Esophagus muscularis mucosa (tissue), 4 donors: ENCODE data around the gene RASAL2. TPM values are rescaled to one million over a fixed set of nuclear protein-coding genes. Genes with fewer than 3 reads are reported as not detected.
"Not testable (repeated sequence)": the region's sequence is repeated elsewhere in the genome, so short reads cannot be mapped to it uniquely, and the experiment has no call there.

Source experiments
- DNase-seq: peaks from one replicate; pipeline ENCODE4 v3.0.0-alpha.2; 2017; ENCODE audit errors: extremely low spot score
- H3K27ac ChIP-seq, 4 donors: fragments of 200-600 bp; sonication (generic); replicated peaks in 1 of 4; 1 replicate in 3 of 4; 2 replicates in 1 of 4; pipeline ENCODE4 v1.5.1; 2016 to 2019; ENCODE audit warnings: mild to moderate bottlenecking in 1 of 4
- H3K27me3 ChIP-seq, 4 donors: fragments of 200-600 bp; sonication (generic); one replicate each; pipeline versions ENCODE4 v1.5.1 to v1.6.0; 2016 to 2019
- H3K36me3 ChIP-seq, 4 donors: fragments of 200-600 bp; sonication (generic); one replicate each; pipeline ENCODE4 v1.5.1; 2016 to 2019
- H3K4me1 ChIP-seq, 4 donors: fragments of 200-600 bp; sonication (generic); one replicate each; pipeline ENCODE4 v1.5.1; 2016 to 2019
- H3K4me3 ChIP-seq, 4 donors: fragments of 200-600 bp; sonication (generic); 1 replicate in 2 of 4; 2 replicates in 2 of 4; pipeline ENCODE4 v1.5.1; 2016 to 2019; ENCODE audit warnings: mild to moderate bottlenecking in 4 of 4, moderate library complexity in 1 of 4
- H3K9me3 ChIP-seq, 4 donors: fragments of 200-600 bp; sonication (generic); 1 replicate in 3 of 4; 2 replicates in 1 of 4; pipeline ENCODE4 v1.5.1; 2016 to 2019
- EP300 ChIP-seq: sonication (generic); formaldehyde crosslinking; IDR thresholded peaks from one replicate; pipeline ENCODE4 v1.6.1; 2017; ENCODE audit warnings: antibody characterized with exemption
- POLR2A ChIP-seq: fragments of 450-650 bp; IDR thresholded peaks from one replicate; pipeline ENCODE4 v1.6.1; 2017; ENCODE audit warnings: antibody characterized with exemption, moderate library complexity, mild to moderate bottlenecking, low read depth
- POLR2AphosphoS5 ChIP-seq, 2 donors: sonication (generic); formaldehyde crosslinking; IDR thresholded peaks; one replicate each; pipeline ENCODE4 v1.6.1; 2017; ENCODE audit warnings: antibody characterized with exemption in 2 of 2
- WGBS: methylation state at CpG from one replicate; pipeline ENCODE4 v1.1.5; 2018; 5-methylcytosine and 5-hydroxymethylcytosine counted together
- intact Hi-C: fragments of 100-400 bp; cut with DNase I; formaldehyde crosslinking; loops from one replicate; pipeline ENCODE4 v1.15.1; 2023
- total RNA-seq, 4 donors: library from RNA; depleted of rRNA; stranded (reverse); fragments of >200 nt; gene quantifications; one replicate each; pipeline versions ENCODE4 v1.1.0 to v1.2.1, GENCODE V29; 2016
- TF ChIP-seq, protein P1 (sequence below), 3 experiments: fragments of 200-600 bp in 2 of 3; fragments of 450-650 bp in 1 of 3; sonication (generic) in 2 of 3; IDR thresholded peaks; one replicate each; pipeline ENCODE4 v1.5.1; 2017 to 2019; ENCODE audit warnings: antibody characterized with exemption in 3 of 3, mild to moderate bottlenecking in 2 of 3, moderate library complexity in 1 of 3

The RASAL2 gene
- total RNA-seq, 4 donors from 2014 or later, result 11.6 to 30.0 (median 22.3) TPM

- H3K36me3 ChIP-seq, result no peaks in the 10 kb centered on the region
These were observed 102.7 kb downstream of the RASAL2 start for GRCh38 chr1:178196631-178197030.

DNA sequence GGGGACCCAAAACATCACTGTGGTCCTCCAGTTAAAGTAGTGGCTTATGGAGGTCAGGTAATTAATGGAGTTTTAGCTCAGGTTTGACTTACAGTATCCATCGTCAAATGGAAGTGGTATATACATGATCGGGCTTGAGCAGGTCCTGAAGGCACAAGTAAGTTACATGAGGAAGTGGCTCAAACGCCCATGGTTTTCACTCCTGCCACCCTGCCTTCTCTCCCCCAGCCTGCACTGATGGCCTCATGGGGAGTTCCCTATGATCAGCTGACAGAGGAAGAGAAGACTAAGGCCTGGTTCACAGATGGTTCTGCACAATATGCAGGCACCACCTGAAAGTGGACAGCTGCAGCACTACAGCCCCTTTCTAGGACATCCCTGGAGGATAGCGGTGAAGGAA, 108.2 kb downstream of the RASAL2 start:
- H3K4me3 ChIP-seq, H3K36me3 ChIP-seq, H3K4me1 ChIP-seq, H3K9me3 ChIP-seq, H3K27ac ChIP-seq, DNase-seq, intact Hi-C loops, H3K27me3 ChIP-seq: not testable (repeated sequence)
- WGBS, result 92% methylated on average over 4 of the region's 4 CpGs

More at GRCh38 chr1:178196631-178197030, 102.7 kb downstream of the RASAL2 start:
- WGBS, result 92% methylated on average over 1 of the region's 1 CpG
- Histone ChIP-seq H3K27ac (no peak overlapping the region), H3K9me3 (peaks cover 0 to 4% (median 2%) of the 10 kb centered on the region in 4 donors), H3K4me3 (no peak overlapping the region), H3K27me3 (no peaks in the 10 kb centered on the region), H3K4me1 (peaks cover 0 to 7% (median 6%) of the 10 kb centered on the region in 4 donors)
- no peak for DNase-seq
- TF ChIP-seq EP300 (no peak), POLR2A (no peak)
- intact Hi-C loops, result no loop called here

DNA sequence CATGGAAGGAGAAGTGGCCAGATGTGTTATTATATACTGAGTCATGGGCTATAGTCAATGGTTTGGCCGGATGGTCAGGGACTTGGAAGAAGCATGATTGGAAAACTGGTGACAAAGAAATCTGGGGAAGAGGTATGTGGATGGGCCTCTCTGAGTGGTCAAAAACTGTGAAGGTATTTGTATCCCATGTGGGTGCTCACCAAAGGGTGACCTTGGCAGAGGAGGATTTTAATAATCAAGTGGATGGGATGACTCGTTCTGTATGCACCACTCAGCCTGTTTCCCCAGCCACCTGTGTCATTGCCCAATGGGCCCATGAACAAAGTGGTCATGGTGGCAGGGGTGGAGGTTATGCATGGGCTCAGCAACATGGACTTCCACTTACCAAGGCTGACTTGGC, 108.6 kb downstream of the RASAL2 start:
- WGBS, result 90% methylated on average over 2 of the region's 2 CpGs
- H3K27me3 ChIP-seq, H3K4me1 ChIP-seq, intact Hi-C loops, H3K36me3 ChIP-seq, H3K4me3 ChIP-seq, H3K27ac ChIP-seq, H3K9me3 ChIP-seq, DNase-seq: not testable (repeated sequence)

- not testable (repeated sequence) for H3K27ac ChIP-seq
These were observed 114.5 kb downstream of the RASAL2 start for GRCh38 chr1:178208269-178208856.

DNA sequence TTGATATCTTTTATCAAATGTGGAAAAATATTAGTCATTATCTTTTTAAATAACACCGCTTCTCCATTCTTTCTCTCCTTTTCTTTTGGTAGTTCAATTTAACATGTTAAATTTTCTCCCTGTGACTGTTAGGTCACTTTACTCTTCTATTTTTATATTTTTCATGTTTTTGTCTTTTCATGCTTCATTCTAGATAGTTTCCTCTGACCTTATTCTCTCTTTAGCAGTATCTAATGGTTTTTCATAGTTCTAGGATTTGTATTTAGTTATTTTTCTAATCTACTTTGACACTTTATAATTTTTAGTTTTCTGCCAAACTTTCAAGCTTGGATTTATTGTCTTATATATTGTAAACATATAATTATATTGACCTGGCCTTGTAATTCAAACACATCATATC, 116.0 kb downstream of the RASAL2 start:
- Histone ChIP-seq H3K36me3 (peaks cover 0 to 13% (median 2%) of the 10 kb centered on the region in 4 donors), H3K27ac (no peak overlapping the region), H3K9me3 (peaks cover 0 to 42% (median 22%) of the 10 kb centered on the region in 4 donors), H3K4me3 (no peak overlapping the region), H3K4me1 (no peaks in the 10 kb centered on the region), H3K27me3 (no peaks in the 10 kb centered on the region)
- 96% methylated on average over 1 of the region's 1 CpG for WGBS
- intact Hi-C loops, result no loop called here
- no peak for DNase-seq
- no peak for TF ChIP-seq POLR2AphosphoS5 (IDR thresholded peaks at IDR 0.05)
- no peak for TF ChIP-seq POLR2A
- TF ChIP-seq, protein P1, sequence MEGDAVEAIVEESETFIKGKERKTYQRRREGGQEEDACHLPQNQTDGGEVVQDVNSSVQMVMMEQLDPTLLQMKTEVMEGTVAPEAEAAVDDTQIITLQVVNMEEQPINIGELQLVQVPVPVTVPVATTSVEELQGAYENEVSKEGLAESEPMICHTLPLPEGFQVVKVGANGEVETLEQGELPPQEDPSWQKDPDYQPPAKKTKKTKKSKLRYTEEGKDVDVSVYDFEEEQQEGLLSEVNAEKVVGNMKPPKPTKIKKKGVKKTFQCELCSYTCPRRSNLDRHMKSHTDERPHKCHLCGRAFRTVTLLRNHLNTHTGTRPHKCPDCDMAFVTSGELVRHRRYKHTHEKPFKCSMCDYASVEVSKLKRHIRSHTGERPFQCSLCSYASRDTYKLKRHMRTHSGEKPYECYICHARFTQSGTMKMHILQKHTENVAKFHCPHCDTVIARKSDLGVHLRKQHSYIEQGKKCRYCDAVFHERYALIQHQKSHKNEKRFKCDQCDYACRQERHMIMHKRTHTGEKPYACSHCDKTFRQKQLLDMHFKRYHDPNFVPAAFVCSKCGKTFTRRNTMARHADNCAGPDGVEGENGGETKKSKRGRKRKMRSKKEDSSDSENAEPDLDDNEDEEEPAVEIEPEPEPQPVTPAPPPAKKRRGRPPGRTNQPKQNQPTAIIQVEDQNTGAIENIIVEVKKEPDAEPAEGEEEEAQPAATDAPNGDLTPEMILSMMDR (IDR thresholded peaks at IDR 0.05), result no peak
- TF ChIP-seq EP300, result no peak

More at GRCh38 chr1:178208269-178208856, 114.5 kb downstream of the RASAL2 start:
- H3K9me3 ChIP-seq, result peaks cover 0 to 42% (median 22%) of the 10 kb centered on the region in 4 donors
- intact Hi-C loops, H3K36me3 ChIP-seq, H3K4me3 ChIP-seq, DNase-seq, H3K4me1 ChIP-seq, H3K27me3 ChIP-seq: not testable (repeated sequence)
- WGBS, result 88% methylated on average over 11 of the region's 11 CpGs

DNA sequence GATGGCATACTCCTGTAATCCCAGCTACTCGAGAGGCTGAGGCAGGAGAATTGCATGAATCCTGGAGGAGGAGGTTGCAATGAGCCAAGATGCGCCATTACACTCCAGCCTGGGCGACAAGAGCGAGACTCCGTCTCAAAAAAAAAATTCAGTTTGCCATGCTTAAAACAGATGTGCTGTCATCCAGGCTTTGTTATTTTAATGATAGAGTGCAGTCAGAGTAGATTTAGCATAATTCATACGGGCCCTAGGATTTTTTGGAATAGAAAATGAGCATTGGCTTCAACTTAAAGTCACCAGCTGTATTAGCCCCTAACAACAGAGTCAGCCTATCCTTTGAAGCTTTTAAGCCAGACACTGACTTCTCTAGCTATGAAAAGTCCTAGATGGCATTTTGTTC, 124.6 kb downstream of the RASAL2 start:
- no peaks in the 10 kb centered on the region for H3K9me3 ChIP-seq
- H3K27ac ChIP-seq, result no peak overlapping the region
- no peak overlapping the region for H3K4me3 ChIP-seq
- H3K4me1 ChIP-seq, result no peaks in the 10 kb centered on the region
- H3K27me3 ChIP-seq, result no peaks in the 10 kb centered on the region
- whole genome bisulfite sequencing, result 93% methylated on average over 6 of the region's 6 CpGs
- no peak for DNase-seq
- TF ChIP-seq, protein P1 (IDR thresholded peaks at IDR 0.05), result no peak
- TF ChIP-seq POLR2A, result no peak
- TF ChIP-seq EP300, result no peak
- TF ChIP-seq POLR2AphosphoS5 (IDR thresholded peaks at IDR 0.05), result no peak
- H3K36me3 ChIP-seq, result peaks cover 0 to 5% (median 0%) of the 10 kb centered on the region in 4 donors
- intact Hi-C loops, result no loop called here

DNA sequence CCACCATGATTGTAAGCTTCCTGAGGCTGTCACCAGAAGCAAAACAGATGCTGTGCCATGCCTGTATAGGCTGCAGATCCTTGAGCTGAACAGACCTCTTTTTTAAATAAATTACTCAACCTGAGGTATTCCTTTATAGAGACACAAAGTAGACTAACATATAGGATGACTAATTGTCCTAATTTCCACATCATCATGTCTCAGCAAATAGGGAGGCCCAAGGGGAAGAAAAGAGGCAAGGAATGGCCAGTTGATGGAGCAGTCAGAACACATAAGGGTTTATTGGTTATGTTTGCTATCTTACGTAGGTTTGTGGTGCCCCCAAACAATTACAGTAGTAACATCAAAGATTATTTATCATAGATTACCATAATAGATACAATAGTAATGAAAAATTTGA, 126.2 kb downstream of the RASAL2 start:
- TF ChIP-seq POLR2A (no peak), EP300 (no peak), POLR2AphosphoS5 (IDR thresholded peaks at IDR 0.05) (no peak)
- TF ChIP-seq, protein P1 (IDR thresholded peaks at IDR 0.05), result no peak
- H3K27ac ChIP-seq, result no peak overlapping the region
- H3K4me3 ChIP-seq, result no peak overlapping the region
- WGBS, result 100% methylated on average over 1 of the region's 1 CpG
- peaks cover 0 to 3% (median 0%) of the 10 kb centered on the region in 4 donors for H3K4me1 ChIP-seq
- no peaks in the 10 kb centered on the region for H3K27me3 ChIP-seq
- no peak for DNase-seq
- H3K9me3 ChIP-seq, result no peaks in the 10 kb centered on the region
- no peaks in the 10 kb centered on the region for H3K36me3 ChIP-seq
- intact Hi-C loops, result no loop called here
